HFFc6 (cell line): ENCODE data around the gene FGF22. TPM values are rescaled to one million over a fixed set of nuclear protein-coding genes. Genes with fewer than 3 reads are reported as not detected.

ENCODE experiments used
- DNase-seq: peaks from one replicate; pipeline ENCODE4 v3.0.0-alpha.2; 2018
- H3K27ac Mint-ChIP-seq: 2 replicates; pipeline ENCODE4 v1.8.0; 2020; ENCODE audit warnings: mild to moderate bottlenecking, mixed read lengths
- H3K27me3 Mint-ChIP-seq: 2 replicates; pipeline ENCODE4 v1.8.0; 2021; ENCODE audit warnings: mild to moderate bottlenecking, moderate library complexity, mixed read lengths; ENCODE audit not compliant: insufficient read depth
- H3K36me3 Mint-ChIP-seq: 2 replicates; pipeline ENCODE4 v1.8.0; 2021; ENCODE audit warnings: low read depth, mixed read lengths
- H3K4me1 Mint-ChIP-seq: 2 replicates; pipeline ENCODE4 v1.8.0; 2020; ENCODE audit warnings: low read depth, mixed read lengths
- H3K4me3 Mint-ChIP-seq: 2 replicates; pipeline ENCODE4 v1.8.0; 2020; ENCODE audit warnings: mild to moderate bottlenecking, moderate library complexity, mixed read lengths
- H3K9me3 Mint-ChIP-seq: 2 replicates; pipeline ENCODE4 v1.8.0; 2020; ENCODE audit warnings: mild to moderate bottlenecking, mixed read lengths
- total RNA-seq, 6 experiments: library from RNA; stranded (reverse); fragmentation: NEBNext Ultra II Directional; extraction: Animal tissue kit (Norgen Biotek cat#: 25700); gene quantifications; 2 replicates in 1 of 6; 3 replicates in 5 of 6; pipeline ENCODE4 v1.2.3, GENCODE V29; 2021
- TF ChIP-seq, protein P1 (sequence below): fragments of 200-600 bp; sonication (generic); IDR thresholded peaks from 2 replicates; pipeline ENCODE4 v1.5.0; 2021; ENCODE audit warnings: antibody characterized with exemption, mild to moderate bottlenecking

The FGF22 gene
- total RNA-seq, 6 experiments from 2014 or later: 0.17 to 0.18 TPM; not detected in 4

DNA sequence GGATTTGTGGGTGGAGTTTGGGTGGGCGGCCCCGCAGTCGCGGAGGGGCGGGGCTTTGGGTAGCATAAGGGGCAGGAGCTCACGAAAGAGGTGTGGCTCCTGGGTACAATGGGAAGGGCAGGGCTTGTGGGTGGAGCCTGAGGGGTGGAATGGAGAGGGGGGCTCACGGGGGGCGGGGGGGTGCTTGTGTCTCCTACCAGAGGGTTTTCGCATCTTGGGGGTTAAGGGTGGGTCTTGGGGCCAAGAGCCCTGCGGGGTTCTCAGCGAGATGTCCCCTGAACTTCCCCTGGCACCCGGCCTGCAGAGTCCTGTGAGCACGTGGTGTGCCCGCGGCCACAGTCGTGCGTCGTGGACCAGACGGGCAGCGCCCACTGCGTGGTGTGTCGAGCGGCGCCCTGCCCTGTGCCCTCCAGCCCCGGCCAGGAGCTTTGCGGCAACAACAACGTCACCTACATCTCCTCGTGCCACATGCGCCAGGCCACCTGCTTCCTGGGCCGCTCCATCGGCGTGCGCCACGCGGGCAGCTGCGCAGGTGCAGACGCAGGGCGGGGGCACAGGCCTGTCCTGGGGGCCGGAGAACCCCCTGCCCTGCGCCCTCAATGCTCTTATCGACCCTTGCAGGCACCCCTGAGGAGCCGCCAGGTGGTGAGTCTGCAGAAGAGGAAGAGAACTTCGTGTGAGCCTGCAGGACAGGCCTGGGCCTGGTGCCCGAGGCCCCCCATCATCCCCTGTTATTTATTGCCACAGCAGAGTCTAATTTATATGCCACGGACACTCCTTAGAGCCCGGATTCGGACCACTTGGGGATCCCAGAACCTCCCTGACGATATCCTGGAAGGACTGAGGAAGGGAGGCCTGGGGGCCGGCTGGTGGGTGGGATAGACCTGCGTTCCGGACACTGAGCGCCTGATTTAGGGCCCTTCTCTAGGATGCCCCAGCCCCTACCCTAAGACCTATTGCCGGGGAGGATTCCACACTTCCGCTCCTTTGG lies 41.6 kb downstream of the FGF22 start:
- no peak for DNase-seq
- TF ChIP-seq, protein P1, sequence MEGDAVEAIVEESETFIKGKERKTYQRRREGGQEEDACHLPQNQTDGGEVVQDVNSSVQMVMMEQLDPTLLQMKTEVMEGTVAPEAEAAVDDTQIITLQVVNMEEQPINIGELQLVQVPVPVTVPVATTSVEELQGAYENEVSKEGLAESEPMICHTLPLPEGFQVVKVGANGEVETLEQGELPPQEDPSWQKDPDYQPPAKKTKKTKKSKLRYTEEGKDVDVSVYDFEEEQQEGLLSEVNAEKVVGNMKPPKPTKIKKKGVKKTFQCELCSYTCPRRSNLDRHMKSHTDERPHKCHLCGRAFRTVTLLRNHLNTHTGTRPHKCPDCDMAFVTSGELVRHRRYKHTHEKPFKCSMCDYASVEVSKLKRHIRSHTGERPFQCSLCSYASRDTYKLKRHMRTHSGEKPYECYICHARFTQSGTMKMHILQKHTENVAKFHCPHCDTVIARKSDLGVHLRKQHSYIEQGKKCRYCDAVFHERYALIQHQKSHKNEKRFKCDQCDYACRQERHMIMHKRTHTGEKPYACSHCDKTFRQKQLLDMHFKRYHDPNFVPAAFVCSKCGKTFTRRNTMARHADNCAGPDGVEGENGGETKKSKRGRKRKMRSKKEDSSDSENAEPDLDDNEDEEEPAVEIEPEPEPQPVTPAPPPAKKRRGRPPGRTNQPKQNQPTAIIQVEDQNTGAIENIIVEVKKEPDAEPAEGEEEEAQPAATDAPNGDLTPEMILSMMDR: no peak
- no peaks in the 10 kb centered on the region for H3K9me3 Mint-ChIP-seq
- H3K27ac Mint-ChIP-seq: peak overlapping the region; percentile 94
- H3K4me1 Mint-ChIP-seq: peaks cover 17% of the 10 kb centered on the region; the same call in 1 of the 2 replicates
- H3K27me3 Mint-ChIP-seq: peaks cover 2% of the 10 kb centered on the region
- peak overlapping the region; percentile 85 for H3K4me3 Mint-ChIP-seq
- no peaks in the 10 kb centered on the region for H3K36me3 Mint-ChIP-seq

DNA sequence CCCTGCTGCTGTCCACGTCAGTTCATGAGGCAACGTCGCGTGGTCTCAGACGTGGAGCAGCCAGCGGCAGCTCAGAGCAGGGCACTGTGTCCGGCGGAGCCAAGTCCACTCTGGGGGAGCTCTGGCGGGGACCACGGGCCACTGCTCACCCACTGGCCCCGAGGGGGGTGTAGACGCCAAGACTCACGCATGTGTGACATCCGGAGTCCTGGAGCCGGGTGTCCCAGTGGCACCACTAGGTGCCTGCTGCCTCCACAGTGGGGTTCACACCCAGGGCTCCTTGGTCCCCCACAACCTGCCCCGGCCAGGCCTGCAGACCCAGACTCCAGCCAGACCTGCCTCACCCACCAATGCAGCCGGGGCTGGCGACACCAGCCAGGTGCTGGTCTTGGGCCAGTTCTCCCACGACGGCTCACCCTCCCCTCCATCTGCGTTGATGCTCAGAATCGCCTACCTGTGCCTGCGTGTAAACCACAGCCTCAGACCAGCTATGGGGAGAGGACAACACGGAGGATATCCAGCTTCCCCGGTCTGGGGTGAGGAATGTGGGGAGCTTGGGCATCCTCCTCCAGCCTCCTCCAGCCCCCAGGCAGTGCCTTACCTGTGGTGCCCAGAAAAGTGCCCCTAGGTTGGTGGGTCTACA lies 43.1 kb downstream of the FGF22 start:
- Mint-ChIP-seq H3K27me3 (peaks cover 3% of the 10 kb centered on the region), H3K36me3 (no peaks in the 10 kb centered on the region), H3K4me1 (peaks cover 15% of the 10 kb centered on the region), H3K4me3 (no peak overlapping the region), H3K27ac (no peak overlapping the region; the same call in 1 of the 2 replicates), H3K9me3 (no peaks in the 10 kb centered on the region)
- no peak for DNase-seq
- TF ChIP-seq, protein P1: no peak

DNA sequence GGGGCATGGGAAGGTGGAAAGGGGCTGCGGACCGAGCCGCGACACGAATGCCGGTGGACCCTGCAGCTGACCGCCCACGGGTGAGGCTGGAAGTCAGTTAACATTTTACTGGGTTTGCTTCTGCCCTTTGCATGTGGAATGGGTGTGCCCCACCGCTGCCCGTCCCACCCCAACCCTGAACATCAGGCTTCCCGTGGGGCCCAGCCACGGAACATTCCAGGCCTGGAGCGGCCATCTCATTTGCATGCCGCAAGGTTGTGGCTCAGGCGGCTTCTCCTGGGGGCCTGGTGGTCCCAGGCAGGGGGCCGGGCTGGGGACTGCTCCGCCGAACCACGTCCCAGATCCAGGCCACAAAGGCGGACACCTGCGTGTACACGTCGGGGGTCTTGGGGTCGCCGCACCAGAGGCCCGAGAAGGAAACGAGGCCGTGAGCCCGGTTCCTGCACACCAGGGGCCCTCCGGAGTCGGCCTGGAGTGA lies 45.8 kb downstream of the FGF22 start:
- Mint-ChIP-seq H3K4me1 (peaks cover 7% of the 10 kb centered on the region), H3K9me3 (no peaks in the 10 kb centered on the region), H3K27ac (no peak overlapping the region), H3K36me3 (no peaks in the 10 kb centered on the region), H3K27me3 (peaks cover 2% of the 10 kb centered on the region), H3K4me3 (no peak overlapping the region)
- no peak for DNase-seq
- TF ChIP-seq, protein P1: no peak

DNA sequence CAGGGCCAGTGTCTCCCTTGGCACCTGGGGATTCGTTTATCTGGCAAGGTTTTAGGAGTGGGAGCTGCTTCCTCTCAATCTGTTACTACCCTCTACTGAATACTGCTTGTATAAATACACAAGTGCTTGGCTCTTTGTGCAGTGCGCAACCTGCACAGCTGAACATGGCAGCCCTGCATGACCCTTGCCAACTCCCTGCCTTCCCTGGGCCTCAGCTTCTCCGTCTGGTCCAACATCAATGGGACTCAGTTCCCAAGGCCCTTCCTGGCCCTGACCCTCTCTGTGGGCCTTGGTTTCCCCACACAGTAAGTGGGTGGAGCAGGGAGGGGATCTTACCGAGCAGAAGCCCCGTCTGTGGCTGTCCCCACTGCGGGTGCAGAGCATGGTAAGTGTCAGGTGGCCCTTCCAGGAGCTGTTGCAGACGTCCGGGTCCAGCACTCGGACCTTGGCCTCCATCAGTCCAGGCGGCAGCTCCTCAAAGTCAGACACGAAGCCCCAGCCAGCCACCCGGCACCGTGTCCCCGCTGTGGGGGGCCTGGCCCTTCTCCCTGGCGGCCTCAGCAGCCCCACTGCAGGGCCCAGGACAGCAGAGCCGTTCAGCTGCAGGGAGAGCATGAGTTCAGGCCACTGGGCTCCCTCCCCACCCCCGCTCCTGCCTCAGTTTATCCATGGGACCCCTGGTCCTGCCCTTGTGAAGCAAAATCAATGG lies 47.1 kb downstream of the FGF22 start:
- no peak overlapping the region for H3K27ac Mint-ChIP-seq
- H3K36me3 Mint-ChIP-seq: no peaks in the 10 kb centered on the region
- peaks cover 2% of the 10 kb centered on the region for H3K27me3 Mint-ChIP-seq
- H3K4me3 Mint-ChIP-seq: no peak overlapping the region
- no peaks in the 10 kb centered on the region for H3K9me3 Mint-ChIP-seq
- H3K4me1 Mint-ChIP-seq: peaks cover 7% of the 10 kb centered on the region
- TF ChIP-seq, protein P1: no peak
- DNase-seq: no peak

DNA sequence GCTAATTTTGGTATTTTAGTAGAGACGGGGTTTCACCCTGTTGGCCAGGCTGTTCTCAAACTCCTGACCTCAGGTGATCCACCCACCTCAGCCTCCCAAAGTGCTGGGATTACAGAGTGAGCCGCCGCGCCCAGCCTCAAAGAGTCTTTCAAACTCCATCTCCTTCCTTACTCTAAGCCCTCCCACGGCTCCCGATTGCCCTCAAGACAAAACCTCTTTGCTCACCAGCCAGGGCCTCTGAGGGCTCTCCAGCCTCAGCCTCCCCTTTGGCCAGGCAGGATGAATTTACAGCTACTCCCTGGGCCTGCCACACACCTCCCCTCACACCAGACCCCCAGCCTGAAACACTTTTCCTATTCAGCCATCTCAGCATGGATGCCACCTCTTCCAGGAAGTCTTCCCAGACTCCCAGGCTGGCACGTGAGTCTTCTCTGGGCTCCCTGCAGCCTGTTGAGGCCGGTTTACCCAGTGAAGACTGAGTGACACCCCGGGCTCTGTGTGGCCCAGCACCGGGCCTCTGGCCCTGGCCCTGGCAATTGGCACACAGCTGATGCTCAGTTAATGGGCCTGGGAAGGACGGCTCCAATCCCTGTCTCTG lies 48.0 kb downstream of the FGF22 start:
- Mint-ChIP-seq H3K4me1 (peaks cover 7% of the 10 kb centered on the region), H3K4me3 (no peak overlapping the region; the same call in 1 of the 2 replicates), H3K27me3 (peaks cover 2% of the 10 kb centered on the region), H3K36me3 (no peaks in the 10 kb centered on the region), H3K9me3 (no peaks in the 10 kb centered on the region), H3K27ac (no peak overlapping the region)
- no peak for DNase-seq
- TF ChIP-seq, protein P1: no peak
